ENCODE data around the gene AGAP3. TPM values are rescaled to one million over a fixed set of nuclear protein-coding genes. Genes with fewer than 3 reads are reported as not detected.

The AGAP3 gene
- total RNA-seq, 1 donor from 2014 or later = 206 TPM

DNA sequence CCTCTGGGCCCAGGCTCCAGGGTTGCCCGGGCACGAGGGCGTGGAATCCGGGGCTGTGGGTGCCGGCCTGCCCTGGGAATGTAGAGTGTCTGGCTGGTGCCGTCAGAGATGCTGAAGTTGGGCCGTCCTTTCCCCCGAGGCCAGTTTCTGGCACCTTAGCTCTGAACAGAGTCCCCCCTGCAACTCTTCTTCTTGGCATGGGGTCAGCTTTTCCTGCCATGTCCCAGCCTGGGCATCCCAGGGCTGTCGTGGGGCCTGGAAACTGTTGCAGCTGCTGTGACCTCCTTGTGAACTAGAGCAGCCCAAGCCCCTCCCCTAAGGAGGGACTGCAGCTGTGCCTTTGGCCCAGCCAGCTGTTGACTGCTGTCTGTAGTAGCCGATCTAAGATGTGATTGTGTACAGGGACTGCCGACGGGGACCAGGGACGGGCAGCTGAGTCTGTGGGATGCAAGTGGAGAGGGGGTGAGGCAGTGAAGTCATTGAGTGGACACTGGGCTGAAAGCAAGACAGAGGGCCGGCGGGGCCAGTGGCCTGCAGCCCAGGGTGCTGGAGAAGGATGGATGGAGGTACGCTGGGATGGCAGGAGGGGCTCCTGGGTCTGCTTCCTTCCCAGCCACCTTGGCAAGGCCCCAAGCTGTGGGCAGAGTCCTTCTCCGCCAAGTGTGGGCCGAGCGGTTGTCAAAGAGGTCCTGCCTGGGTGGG, 45.5 kb downstream of the AGAP3 start:
- Mint-ChIP-seq H3K27ac (ENCODE audit: unreplicated experiment) (no peak overlapping the region), H3K4me3 (ENCODE audit: unreplicated experiment) (no peak overlapping the region), H3K9me3 (ENCODE audit: unreplicated experiment) (no peaks in the 10 kb centered on the region), H3K36me3 (ENCODE audit: low read depth, unreplicated experiment) (peaks cover 50% of the 10 kb centered on the region), H3K4me1 (ENCODE audit: unreplicated experiment) (peaks cover 7% of the 10 kb centered on the region), H3K27me3 (ENCODE audit: unreplicated experiment) (peaks cover 27% of the 10 kb centered on the region)
- no peak for DNase-seq (ENCODE audit: low spot score)
- TF ChIP-seq, protein P1, sequence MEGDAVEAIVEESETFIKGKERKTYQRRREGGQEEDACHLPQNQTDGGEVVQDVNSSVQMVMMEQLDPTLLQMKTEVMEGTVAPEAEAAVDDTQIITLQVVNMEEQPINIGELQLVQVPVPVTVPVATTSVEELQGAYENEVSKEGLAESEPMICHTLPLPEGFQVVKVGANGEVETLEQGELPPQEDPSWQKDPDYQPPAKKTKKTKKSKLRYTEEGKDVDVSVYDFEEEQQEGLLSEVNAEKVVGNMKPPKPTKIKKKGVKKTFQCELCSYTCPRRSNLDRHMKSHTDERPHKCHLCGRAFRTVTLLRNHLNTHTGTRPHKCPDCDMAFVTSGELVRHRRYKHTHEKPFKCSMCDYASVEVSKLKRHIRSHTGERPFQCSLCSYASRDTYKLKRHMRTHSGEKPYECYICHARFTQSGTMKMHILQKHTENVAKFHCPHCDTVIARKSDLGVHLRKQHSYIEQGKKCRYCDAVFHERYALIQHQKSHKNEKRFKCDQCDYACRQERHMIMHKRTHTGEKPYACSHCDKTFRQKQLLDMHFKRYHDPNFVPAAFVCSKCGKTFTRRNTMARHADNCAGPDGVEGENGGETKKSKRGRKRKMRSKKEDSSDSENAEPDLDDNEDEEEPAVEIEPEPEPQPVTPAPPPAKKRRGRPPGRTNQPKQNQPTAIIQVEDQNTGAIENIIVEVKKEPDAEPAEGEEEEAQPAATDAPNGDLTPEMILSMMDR (IDR thresholded peaks at IDR 0.05; ENCODE audit: unreplicated experiment) = no peak

DNA sequence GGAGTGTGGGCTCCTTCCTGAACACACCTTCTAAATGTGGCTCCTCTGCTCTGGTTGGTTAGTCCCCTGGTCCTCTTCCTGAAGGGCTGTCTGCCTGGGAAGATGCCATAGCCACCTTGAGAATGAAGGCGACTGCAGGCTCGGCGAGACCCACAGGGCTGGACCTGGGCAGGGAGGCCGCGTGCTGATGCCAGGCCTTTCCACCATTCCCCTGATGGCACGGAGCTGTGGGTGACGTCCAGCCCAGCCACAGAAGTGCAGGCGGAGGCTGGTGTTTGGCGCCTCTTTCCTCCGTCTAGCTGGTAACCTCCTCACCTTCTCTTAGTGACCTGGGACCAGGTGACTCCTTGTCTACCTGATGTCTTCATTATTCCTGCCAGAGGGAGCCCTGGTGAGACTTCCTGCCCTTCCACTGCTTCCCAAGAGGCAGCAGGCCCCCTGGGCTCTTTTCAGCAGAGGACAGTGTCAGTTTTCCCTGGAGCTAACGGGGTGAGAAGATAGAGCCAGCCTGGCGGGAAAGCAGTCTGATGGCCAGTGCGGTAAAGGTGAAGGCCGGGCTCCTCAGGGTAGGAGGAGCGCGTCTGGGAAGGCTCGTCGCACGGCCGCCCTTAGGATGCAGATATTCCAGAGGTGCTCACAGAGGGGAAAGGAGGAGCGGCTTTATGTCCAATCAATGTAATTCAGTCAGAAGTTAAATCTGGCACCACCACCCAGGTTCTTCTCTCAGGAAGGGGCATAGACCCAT, 46.4 kb downstream of the AGAP3 start:
- TF ChIP-seq, protein P1 (IDR thresholded peaks at IDR 0.05; ENCODE audit: unreplicated experiment) = no peak
- no peaks in the 10 kb centered on the region for H3K9me3 Mint-ChIP-seq (ENCODE audit: unreplicated experiment)

GRCh38 chr7:151133266-151133985, 47.2 kb downstream of the AGAP3 start:
- Mint-ChIP-seq H3K9me3 (ENCODE audit: unreplicated experiment) (no peaks in the 10 kb centered on the region), H3K27me3 (ENCODE audit: unreplicated experiment) (peaks cover 25% of the 10 kb centered on the region), H3K27ac (ENCODE audit: unreplicated experiment) (peak overlapping the region; percentile 61), H3K36me3 (ENCODE audit: low read depth, unreplicated experiment) (peaks cover 41% of the 10 kb centered on the region), H3K4me3 (ENCODE audit: unreplicated experiment) (peak overlapping the region; percentile 74), H3K4me1 (ENCODE audit: unreplicated experiment) (no peaks in the 10 kb centered on the region)
- no peak for DNase-seq (ENCODE audit: low spot score)
- TF ChIP-seq, protein P1 (IDR thresholded peaks at IDR 0.05; ENCODE audit: unreplicated experiment) = no peak

More for the DNA sequence above, 46.4 kb downstream of the AGAP3 start:
- DNase-seq (ENCODE audit: low spot score) = no peak
- Mint-ChIP-seq H3K27ac (ENCODE audit: unreplicated experiment) (peak overlapping the region; percentile 61), H3K36me3 (ENCODE audit: low read depth, unreplicated experiment) (peaks cover 46% of the 10 kb centered on the region), H3K4me1 (ENCODE audit: unreplicated experiment) (peaks cover 5% of the 10 kb centered on the region), H3K27me3 (ENCODE audit: unreplicated experiment) (peaks cover 29% of the 10 kb centered on the region), H3K4me3 (ENCODE audit: unreplicated experiment) (peak overlapping the region; percentile 74)

GRCh38 chr7:151133986-151134742, 47.9 kb downstream of the AGAP3 start:
- no peaks in the 10 kb centered on the region for H3K9me3 Mint-ChIP-seq (ENCODE audit: unreplicated experiment)
- peaks cover 28% of the 10 kb centered on the region for H3K27me3 Mint-ChIP-seq (ENCODE audit: unreplicated experiment)
- H3K4me1 Mint-ChIP-seq (ENCODE audit: unreplicated experiment) = peaks cover 6% of the 10 kb centered on the region
- no peak for DNase-seq (ENCODE audit: low spot score)
- no peak overlapping the region for H3K27ac Mint-ChIP-seq (ENCODE audit: unreplicated experiment)
- TF ChIP-seq, protein P1 (IDR thresholded peaks at IDR 0.05; ENCODE audit: unreplicated experiment) = no peak
- peaks cover 43% of the 10 kb centered on the region for H3K36me3 Mint-ChIP-seq (ENCODE audit: low read depth, unreplicated experiment)
- H3K4me3 Mint-ChIP-seq (ENCODE audit: unreplicated experiment) = peak overlapping the region; percentile 37
